GM19328 (cell line): ENCODE measurements around the gene ADTRP.

Experiments
- ATAC-seq: cut with Tn5 transposase; IDR thresholded peaks from one replicate; pipeline ENCODE4 v1.9.1; 2021; ENCODE audit warnings: mild to moderate bottlenecking, moderate library complexity; ENCODE audit not compliant: unreplicated experiment

ADTRP gene

DNA sequence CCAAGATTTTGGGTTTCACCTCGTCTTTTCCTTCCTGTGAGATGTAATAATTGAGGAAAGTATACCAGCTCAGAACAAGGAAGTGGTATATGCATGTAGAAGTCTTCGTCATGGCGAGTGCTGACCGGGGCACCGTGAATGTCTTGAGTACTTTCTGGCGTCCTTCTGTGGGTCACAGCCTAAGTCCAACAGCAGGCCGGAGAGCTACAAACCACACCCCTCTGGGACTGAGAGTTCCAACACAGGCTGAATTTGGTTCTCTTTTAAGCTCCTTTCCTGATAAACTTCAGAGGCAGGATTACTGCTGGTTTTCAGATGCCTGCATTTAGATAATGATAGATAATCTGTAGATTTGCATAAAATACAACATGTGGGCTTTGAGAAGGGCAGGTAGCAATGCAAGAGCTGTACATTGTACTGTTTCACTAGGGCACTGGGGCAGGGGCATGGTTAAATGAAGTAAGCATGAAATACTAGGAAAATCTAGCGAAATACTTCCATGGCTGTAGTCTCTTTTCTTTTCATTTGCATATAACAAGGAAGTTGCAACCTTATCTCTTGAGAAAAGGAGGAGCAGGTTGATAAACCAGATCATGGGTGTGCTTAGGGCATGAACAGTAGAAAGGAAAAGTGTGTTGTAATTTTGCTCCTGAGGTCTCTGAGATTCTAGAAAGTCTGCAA is at the start of gene ADTRP:
Gene ADTRP (minus strand): TSS at position 156 of the 681 bp plus-strand sequence. CDS start 44 bp downstream, at position 112.
- ATAC-seq, result no peak

GRCh38 chr6:11826779-11827178 is 48.2 kb upstream of the ADTRP start:
- no peak for ATAC-seq

DNA sequence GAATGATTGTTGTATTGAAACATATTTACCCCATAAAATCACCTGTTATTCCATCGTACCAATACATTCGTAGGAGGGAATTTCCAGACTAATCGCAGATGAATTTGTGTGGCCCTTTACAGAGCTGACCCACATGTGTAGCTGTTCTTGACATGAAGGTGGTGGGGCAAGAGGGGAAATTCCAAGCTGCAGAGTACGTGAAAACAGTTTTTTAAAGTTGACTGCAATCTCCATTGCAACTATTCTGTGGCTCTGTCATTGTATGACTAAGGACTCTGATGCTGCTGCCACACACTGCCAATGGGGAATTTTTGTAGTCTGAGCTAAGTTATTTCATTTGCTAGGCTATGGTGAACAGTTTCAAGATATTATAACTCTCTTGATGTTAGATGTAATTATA is 46.4 kb upstream of the ADTRP start:
- ATAC-seq, result peak; percentile 65

DNA sequence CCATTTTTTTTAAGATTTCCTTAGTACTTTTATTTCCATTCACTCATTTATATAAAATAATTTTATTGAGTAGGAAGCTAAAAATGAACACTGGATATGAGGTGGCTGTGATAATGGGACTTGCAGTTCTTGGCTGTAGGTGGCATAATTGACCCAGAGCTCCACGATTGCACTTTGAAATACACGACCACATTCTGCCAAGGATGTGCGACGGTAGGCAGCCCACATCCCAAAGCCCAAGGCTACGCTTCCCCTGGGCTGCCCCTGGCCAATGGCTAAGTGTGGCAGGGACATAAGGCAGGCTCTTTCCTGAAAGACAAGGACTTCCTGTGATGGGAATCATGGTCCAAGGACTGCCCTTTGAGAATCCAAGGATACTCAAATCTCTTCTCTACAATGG is 43.7 kb upstream of the ADTRP start:
- no peak for ATAC-seq

DNA sequence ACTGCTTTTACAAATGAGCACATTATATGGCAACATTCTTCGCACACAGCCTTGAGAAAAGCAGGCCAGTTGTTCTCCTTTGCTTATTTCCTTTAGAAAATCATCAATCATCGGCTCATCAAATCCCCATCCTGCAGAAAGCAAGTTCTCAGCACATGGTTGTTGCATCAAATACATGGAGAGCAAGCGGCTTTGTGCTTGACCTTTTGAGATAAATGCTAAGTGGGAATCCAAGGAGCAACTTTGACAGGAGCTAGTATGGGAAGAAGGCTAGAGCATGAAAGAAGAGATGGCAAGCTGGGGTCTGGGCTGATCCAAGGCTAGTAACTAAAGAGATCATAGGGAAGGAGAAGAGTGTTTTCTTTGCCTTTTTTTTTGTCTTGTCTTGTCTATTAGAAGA is 43.2 kb upstream of the ADTRP start:
- no peak for ATAC-seq

DNA sequence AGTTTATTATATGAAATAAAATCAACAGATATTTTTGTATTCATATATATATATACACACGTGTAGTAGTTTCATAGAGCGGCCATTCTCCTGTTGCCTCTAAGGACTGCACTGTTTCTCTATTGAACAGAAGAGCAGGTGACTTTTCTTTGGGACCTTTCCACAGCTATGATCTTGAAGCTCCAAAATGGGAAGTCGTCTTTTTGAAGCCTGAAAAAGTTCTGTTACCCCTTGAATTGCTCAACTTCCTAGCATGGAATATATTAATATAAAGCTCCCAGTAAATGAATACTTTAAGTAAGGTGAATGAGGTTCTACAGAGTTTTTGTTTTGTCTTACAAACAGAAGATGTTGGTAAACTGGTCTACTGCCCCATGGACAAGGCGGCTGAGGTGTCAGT is 42.2 kb upstream of the ADTRP start:
- no peak for ATAC-seq

DNA sequence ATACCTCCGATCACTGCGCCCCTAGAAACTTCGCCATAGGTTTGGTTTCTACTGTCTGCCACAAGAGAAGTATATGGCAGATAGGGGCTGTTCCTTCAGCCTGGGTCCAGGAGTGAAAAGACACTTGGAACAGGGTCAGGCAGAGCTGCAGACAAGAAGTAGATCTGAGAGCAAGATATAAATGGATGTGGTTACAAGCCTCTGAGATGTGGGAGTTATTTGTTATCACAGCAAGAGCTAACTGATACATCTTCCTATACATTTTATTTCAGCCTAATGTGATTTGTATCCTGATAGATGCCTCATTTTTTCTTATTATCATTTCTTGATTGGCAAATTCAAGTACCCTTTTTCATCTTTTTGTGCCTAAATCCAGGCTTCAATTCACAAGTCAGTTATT is 40.9 kb upstream of the ADTRP start:
- ATAC-seq, result no peak

GRCh38 chr6:11815231-11815630 is 36.6 kb upstream of the ADTRP start:
- no peak for ATAC-seq

- no peak for ATAC-seq
Observed at GRCh38 chr6:11814819-11815218, 36.2 kb upstream of the ADTRP start.

GRCh38 chr6:11814106-11814505 is 35.5 kb upstream of the ADTRP start:
- no peak for ATAC-seq

- ATAC-seq, result no peak
Observed at GRCh38 chr6:11813606-11814005, 35.0 kb upstream of the ADTRP start.

DNA sequence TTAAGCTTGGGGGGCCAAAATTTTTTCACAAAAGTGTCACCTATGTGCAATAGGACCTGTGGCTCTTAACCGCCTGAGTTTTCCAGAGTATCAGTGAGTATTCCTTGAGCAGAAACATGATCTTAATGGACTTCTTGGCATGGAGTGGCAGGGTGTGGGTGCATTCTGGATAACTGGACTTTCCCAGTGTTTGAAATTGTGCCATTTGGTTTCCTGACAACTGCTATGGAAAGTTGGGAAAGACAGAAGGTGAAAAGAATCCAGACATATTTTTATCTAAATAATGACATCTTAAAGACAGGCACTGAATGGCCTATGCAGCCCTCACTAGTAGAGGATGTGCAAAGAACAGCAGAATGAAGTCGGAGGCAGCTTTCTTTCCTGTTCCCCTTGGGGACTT is 34.3 kb upstream of the ADTRP start:
- ATAC-seq, result no peak

GRCh38 chr6:11812439-11812838 is 33.8 kb upstream of the ADTRP start:
- no peak for ATAC-seq

DNA sequence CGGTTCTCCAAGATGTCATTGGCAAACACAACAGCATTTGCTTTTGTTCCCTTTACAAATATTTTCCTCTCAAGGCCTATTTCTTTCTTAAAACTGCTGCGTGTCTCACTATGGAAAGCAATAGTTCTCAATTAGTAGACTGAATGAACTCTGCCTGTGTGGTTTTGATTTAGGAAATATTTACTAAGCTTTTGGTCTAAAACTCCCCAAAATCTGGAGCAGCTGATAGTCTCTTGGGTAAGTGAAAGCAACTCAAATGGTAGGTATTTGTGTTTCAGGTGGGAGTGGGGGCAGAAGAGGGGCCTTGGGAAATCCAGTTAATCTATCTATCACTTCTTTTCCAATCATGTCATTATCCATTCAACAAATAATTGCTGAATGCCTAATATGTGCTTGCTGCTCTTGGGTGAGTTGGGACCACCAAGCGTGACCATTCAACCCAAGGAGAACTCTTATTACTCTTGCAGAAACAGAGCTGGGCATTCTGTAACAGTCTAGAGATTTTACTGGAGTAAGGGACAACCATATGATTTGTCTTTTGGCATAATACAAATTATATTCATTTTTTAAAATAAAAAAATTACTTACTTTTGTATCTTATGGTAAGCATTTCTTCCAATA is 33.2 kb upstream of the ADTRP start:
- ATAC-seq, result no peak

- ATAC-seq, result no peak
Observed at GRCh38 chr6:11810854-11811643, 32.4 kb upstream of the ADTRP start.

DNA sequence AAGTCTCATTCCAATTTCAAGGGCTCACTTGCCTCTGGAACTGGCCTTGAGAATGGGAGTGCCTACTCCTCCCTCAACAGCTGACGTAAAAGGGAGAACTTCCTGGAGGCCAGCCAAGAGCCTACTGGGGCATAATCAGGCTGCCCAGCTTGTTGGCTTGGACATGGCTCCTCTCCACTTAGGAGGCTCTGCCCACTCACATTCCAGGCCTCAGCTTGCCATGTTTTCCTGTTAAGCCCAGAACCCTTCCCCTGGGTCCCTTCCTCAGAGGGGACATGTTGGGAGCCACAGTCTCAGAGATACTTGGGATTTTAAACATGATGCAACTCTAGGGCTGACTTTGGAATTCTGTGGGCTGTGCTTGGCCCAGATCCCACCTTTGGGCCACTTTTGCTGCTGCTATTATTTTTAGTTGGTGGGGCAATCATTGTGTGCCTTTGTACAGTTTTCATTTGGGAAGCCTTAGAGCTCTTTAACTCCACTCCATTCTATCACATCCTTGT is 31.5 kb upstream of the ADTRP start:
- no peak for ATAC-seq

DNA sequence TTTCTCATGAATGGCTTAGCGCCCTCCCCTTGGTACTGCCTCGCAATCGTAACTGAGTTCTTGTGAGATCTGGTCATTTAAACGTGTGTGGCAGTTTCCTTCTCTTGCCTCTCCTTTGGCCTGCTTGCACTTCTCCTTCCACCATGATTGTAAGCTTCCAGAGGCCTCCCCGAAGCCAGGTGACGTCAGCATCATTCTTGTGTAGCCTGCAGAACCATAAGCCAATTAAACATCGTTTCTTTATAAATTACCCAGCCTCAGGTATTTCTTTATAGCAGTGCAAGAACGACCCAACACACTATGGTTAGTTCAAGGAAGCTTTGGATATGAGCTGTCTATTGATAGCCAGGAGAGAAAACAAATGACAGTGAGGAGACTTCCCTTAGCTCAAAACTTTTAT is 29.5 kb upstream of the ADTRP start:
- ATAC-seq, result no peak

DNA sequence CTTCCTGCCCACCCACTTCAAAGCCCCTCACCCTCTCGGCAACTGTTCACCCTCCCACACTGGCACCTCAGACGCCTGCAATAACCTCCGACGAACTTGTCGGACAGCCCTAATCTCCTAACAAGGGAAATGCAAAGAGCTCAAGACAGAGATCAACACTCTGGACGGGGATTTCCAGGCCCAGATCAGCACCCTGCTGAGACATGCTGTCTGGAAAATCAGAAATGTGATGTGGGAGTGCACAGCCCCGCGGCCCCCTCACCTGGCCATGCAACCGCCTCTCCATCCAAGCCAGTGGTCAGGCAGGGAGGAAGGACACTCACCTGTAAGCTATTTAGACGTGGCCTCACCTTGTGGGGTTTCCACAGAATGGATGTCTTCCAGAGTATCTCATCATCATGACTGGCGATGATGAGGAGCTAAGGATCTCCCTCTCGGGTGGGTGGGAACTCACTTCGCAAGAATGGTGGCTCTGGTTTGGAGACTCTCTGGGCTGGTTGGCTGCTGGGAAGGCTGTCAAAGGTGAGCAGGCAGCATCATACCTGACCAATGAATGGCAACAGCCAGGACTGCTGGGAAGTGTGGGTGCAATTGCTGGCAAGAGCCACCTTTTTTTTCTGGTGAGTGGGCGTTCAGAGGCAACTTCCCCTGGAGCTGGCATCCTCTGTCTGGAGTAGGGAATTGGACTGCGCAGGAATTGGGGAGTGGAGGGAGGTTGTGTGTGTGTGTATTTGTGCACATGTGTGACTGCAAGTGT is 28.1 kb upstream of the ADTRP start:
- no peak for ATAC-seq

DNA sequence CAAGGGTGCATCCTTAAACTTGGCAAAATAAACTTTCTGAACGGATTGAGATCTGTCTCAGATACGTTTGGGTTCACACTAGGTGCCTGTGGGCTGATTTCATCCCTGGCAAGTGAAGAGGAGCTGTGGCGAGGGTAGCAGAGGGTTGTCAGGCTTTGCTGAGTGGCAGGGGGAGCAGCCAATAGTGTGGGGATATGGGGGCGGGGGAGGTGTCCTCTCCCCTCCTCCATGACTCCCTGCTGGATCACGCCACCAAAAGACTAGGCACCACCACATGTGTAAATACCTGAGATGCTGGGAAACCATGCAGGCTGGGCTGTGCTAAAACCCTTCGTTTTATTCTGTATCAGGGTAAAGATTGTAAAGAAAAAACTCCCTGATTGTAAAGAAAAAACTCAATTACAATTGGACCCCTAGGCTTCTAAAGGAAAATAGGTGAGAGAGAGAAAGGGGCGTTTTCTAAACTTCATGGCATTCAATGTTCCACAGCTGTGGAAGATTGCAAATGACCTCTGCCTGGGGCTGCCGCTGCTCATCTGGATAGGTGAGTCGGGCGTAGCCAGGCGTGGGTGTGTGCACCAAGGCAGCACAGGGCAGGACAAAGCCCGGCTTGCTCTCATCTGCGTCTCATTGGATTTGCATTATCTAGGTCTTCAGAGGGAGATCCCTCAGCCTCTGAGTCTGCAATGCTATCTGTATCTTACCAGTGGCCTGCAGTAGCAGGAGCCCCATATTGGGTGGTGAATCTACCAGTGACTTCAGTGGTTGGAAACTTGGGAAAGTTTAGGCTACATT is 26.9 kb upstream of the ADTRP start:
- no peak for ATAC-seq

GRCh38 chr6:11804701-11805100 is 26.1 kb upstream of the ADTRP start:
- ATAC-seq, result no peak
